Chondrocyte (in vitro differentiated cells): ENCODE data around the gene FAM110D. TPM values are rescaled to one million over a fixed set of nuclear protein-coding genes. Genes with fewer than 3 reads are reported as not detected.
A peak's percentile ranks its signal among the peaks of the same experiment; 100 is the strongest.

ENCODE experiments used
- DNase-seq: peaks from one replicate; pipeline ENCODE4 v3.0.0; 2021; ENCODE audit warnings: mixed read lengths, low spot score
- H3K27ac Mint-ChIP-seq: one replicate; pipeline ENCODE4 v1.8.0; 2021; ENCODE audit warnings: mild to moderate bottlenecking, moderate library complexity, mixed read lengths; ENCODE audit not compliant: unreplicated experiment
- H3K27me3 Mint-ChIP-seq: 2 replicates; pipeline ENCODE4 v1.8.0; 2021; ENCODE audit warnings: low read depth, mixed read lengths
- H3K36me3 Mint-ChIP-seq: 2 replicates; pipeline ENCODE4 v1.8.0; 2021; ENCODE audit warnings: low read depth, mixed read lengths
- H3K4me1 Mint-ChIP-seq: 2 replicates; pipeline ENCODE4 v1.8.0; 2021; ENCODE audit warnings: low read depth, mild to moderate bottlenecking, mixed read lengths
- H3K4me3 Mint-ChIP-seq: one replicate; pipeline ENCODE4 v1.8.0; 2021; ENCODE audit warnings: mild to moderate bottlenecking, moderate library complexity, mixed read lengths; ENCODE audit not compliant: unreplicated experiment
- H3K9me3 Mint-ChIP-seq: 2 replicates; pipeline ENCODE4 v1.8.0; 2021; ENCODE audit warnings: low read depth, mixed read lengths
- total RNA-seq: library from RNA; stranded (reverse); gene quantifications from 3 replicates; pipeline ENCODE4 v1.2.1, GENCODE V29; 2021
- TF ChIP-seq, protein P1 (sequence below): fragments of 200-600 bp; sonication (generic); IDR thresholded peaks from 2 replicates; pipeline ENCODE4 v1.5.0; 2021; ENCODE audit warnings: antibody characterized with exemption, mild to moderate bottlenecking, moderate library complexity

Gene FAM110D
- total RNA-seq, 1 donor from 2014 or later: 0.22 TPM

DNA sequence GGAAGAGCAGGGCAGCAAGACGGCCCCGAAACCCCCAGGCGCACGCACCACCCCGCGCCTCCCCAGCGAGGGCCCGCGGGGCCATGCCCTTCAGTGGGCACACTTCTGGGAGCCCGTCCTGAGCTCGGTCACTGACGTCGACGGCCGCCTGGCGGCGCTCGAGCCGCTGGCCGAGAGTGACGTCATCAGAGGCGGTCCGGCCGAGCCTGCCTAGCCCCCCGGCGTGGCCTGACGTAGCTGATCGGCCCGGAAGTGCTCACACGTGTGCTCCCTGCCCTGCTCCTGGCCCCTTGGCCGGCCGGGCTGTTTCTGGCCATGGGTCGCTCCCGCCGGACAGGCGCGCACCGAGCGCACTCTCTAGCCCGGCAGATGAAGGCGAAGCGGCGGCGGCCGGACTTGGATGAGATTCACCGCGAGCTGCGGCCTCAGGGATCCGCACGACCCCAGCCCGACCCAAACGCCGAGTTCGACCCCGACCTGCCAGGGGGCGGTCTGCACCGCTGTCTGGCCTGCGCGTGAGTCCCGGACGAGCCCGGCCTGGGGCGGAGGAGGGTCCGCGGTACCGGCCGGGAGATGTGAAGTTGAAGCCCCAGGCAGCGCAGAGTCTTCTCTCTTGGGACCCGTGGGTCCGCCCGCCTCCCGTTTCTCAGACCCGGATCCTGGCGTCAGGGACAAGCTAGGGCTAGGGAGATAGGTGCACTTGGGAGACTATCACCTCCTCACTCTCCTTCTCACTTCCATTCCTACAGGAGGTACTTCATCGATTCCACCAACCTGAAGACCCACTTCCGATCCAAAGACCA, 11.0 kb downstream of the FAM110D start, which contains the start of gene ZNF593:
Gene ZNF593, plus strand, starts transcription at position 240 of the 803 bp plus-strand sequence. Its CDS starts 76 bp downstream, at position 316.
- Mint-ChIP-seq H3K27ac (peak within 1 kb of the TSS; percentile 82), H3K4me1 (peaks cover 11% of the 10 kb centered on the region), H3K27me3 (no peaks in the 10 kb centered on the region), H3K36me3 (no peaks in the 10 kb centered on the region), H3K4me3 (peak within 1 kb of the TSS; percentile 88), H3K9me3 (no peaks in the 10 kb centered on the region)
- TF ChIP-seq, protein P1, sequence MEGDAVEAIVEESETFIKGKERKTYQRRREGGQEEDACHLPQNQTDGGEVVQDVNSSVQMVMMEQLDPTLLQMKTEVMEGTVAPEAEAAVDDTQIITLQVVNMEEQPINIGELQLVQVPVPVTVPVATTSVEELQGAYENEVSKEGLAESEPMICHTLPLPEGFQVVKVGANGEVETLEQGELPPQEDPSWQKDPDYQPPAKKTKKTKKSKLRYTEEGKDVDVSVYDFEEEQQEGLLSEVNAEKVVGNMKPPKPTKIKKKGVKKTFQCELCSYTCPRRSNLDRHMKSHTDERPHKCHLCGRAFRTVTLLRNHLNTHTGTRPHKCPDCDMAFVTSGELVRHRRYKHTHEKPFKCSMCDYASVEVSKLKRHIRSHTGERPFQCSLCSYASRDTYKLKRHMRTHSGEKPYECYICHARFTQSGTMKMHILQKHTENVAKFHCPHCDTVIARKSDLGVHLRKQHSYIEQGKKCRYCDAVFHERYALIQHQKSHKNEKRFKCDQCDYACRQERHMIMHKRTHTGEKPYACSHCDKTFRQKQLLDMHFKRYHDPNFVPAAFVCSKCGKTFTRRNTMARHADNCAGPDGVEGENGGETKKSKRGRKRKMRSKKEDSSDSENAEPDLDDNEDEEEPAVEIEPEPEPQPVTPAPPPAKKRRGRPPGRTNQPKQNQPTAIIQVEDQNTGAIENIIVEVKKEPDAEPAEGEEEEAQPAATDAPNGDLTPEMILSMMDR: peak; percentile 97
- DNase-seq: peak; percentile 95

- Mint-ChIP-seq H3K4me3 (peak overlapping the region; percentile 88), H3K4me1 (peaks cover 11% of the 10 kb centered on the region), H3K27ac (peak overlapping the region; percentile 82), H3K27me3 (no peaks in the 10 kb centered on the region), H3K36me3 (no peaks in the 10 kb centered on the region), H3K9me3 (no peaks in the 10 kb centered on the region)
- TF ChIP-seq, protein P1: no peak
- no peak for DNase-seq
These were observed 11.6 kb downstream of the FAM110D start for GRCh38 chr1:26170472-26170821.

- no peak within 1 kb of the TSS for H3K27ac Mint-ChIP-seq
These were observed 12.5 kb downstream of the FAM110D start, which contains the start of gene ZNF593OS for GRCh38 chr1:26171084-26172072. ZNF593OS (minus strand) TSS chr1:26171832; CDS start chr1:26171661, 171 bp downstream.

GRCh38 chr1:26175346-26175745, 16.5 kb downstream of the FAM110D start:
- Mint-ChIP-seq H3K4me1 (peaks cover 8% of the 10 kb centered on the region), H3K36me3 (no peaks in the 10 kb centered on the region), H3K27me3 (no peaks in the 10 kb centered on the region), H3K4me3 (no peak overlapping the region), H3K27ac (no peak overlapping the region), H3K9me3 (no peaks in the 10 kb centered on the region)
- TF ChIP-seq, protein P1: no peak
- DNase-seq: no peak

More at GRCh38 chr1:26171084-26172072, 12.5 kb downstream of the FAM110D start, which contains the start of gene ZNF593OS:
- Mint-ChIP-seq H3K4me1 (peaks cover 11% of the 10 kb centered on the region), H3K9me3 (no peaks in the 10 kb centered on the region), H3K27me3 (no peaks in the 10 kb centered on the region), H3K4me3 (peak within 1 kb of the TSS; percentile 88), H3K36me3 (no peaks in the 10 kb centered on the region)
- TF ChIP-seq, protein P1: no peak
- no peak for DNase-seq
